Liver (tissue), 9 donors: Measurements from ENCODE around the gene SAT2. TPM values are rescaled to one million over a fixed set of nuclear protein-coding genes. Genes with fewer than 3 reads are reported as not detected.

Experiments used
- DNase-seq: peaks from one replicate; pipeline ENCODE4 v3.0.0-alpha.2; 2017; ENCODE audit warnings: low spot score
- H3K27ac ChIP-seq, 2 donors: one replicate each; pipeline ENCODE4 v1.7.0; 2013; ENCODE audit warnings: inconsistent platforms in 2 of 2, low read length in 2 of 2, control low read depth in 1 of 2, low read depth in 1 of 2, mild to moderate bottlenecking in 1 of 2
- H3K27me3 ChIP-seq, 4 donors: one replicate each; pipeline versions ENCODE4 v1.6.1 to v1.7.0; 2013; ENCODE audit warnings: low read length in 3 of 4, inconsistent platforms in 1 of 4, mild to moderate bottlenecking in 1 of 4, moderate library complexity in 1 of 4; ENCODE audit not compliant: control insufficient read depth in 4 of 4, insufficient read depth in 4 of 4
- H3K36me3 ChIP-seq, 4 donors: one replicate each; pipeline versions ENCODE4 v1.6.1 to v1.7.0; 2013; ENCODE audit warnings: low read length in 3 of 4, mild to moderate bottlenecking in 3 of 4, low read depth in 1 of 4, moderate library complexity in 1 of 4; ENCODE audit not compliant: control insufficient read depth in 4 of 4, insufficient read depth in 3 of 4
- H3K4me1 ChIP-seq, 4 donors: one replicate each; pipeline versions ENCODE4 v1.6.1 to v1.7.0; 2013; ENCODE audit warnings: low read length in 3 of 4, mild to moderate bottlenecking in 3 of 4, moderate library complexity in 1 of 4; ENCODE audit not compliant: control insufficient read depth in 4 of 4, insufficient read depth in 4 of 4
- H3K4me3 ChIP-seq, 3 donors: one replicate each; pipeline versions ENCODE4 v1.6.1 to v1.7.0; 2013; ENCODE audit warnings: low read length in 3 of 3, control low read depth in 1 of 3, low read depth in 1 of 3, mild to moderate bottlenecking in 1 of 3
- H3K9ac ChIP-seq, 2 donors: one replicate each; pipeline ENCODE4 v1.7.0; 2013; ENCODE audit warnings: low read length in 2 of 2, mild to moderate bottlenecking in 2 of 2, moderate library complexity in 2 of 2, control low read depth in 1 of 2, low read depth in 1 of 2
- H3K9me3 ChIP-seq, 4 donors: one replicate each; pipeline versions ENCODE4 v1.6.1 to v1.7.0; 2013; ENCODE audit warnings: low read length in 3 of 4; ENCODE audit not compliant: control insufficient read depth in 4 of 4
- CTCF ChIP-seq: fragments of 150-350 bp; IDR thresholded peaks from 2 replicates; pipeline ENCODE4 v1.5.1; 2017; ENCODE audit warnings: improper control_type of control experiment, low read depth, low read length; ENCODE audit not compliant: missing input control
- EGR1 ChIP-seq, 2 donors: IDR thresholded peaks; 2 replicates each; pipeline ENCODE4 v1.6.1; 2016 to 2018; ENCODE audit warnings: antibody characterized with exemption in 2 of 2, low read depth in 2 of 2
- FOXA1 ChIP-seq: IDR thresholded peaks from 2 replicates; pipeline ENCODE4 v1.6.1; 2016; ENCODE audit warnings: antibody characterized with exemption
- FOXA2 ChIP-seq: IDR thresholded peaks from 2 replicates; pipeline ENCODE4 v1.6.1; 2016; ENCODE audit warnings: antibody characterized with exemption
- GABPA ChIP-seq, 2 donors: IDR thresholded peaks in 1 of 2; conservative IDR thresholded peaks in 1 of 2; 2 replicates each; pipeline ENCODE4 v1.6.1; 2016; ENCODE audit warnings: antibody characterized with exemption in 2 of 2, mild to moderate bottlenecking in 1 of 2, moderate library complexity in 1 of 2
- HNF4A ChIP-seq, 2 donors: conservative IDR thresholded peaks; 2 replicates each; pipeline ENCODE4 v1.6.1; 2016; ENCODE audit warnings: antibody characterized with exemption in 2 of 2, mild to moderate bottlenecking in 2 of 2
- HNF4G ChIP-seq: IDR thresholded peaks from 2 replicates; pipeline ENCODE4 v1.6.1; 2016; ENCODE audit warnings: antibody characterized with exemption
- JUND ChIP-seq, 2 donors: IDR thresholded peaks; 2 replicates each; pipeline ENCODE4 v1.6.1; 2016; ENCODE audit warnings: antibody characterized with exemption in 2 of 2
- NR2F2 ChIP-seq: IDR thresholded peaks from 2 replicates; pipeline ENCODE4 v1.6.1; 2016; ENCODE audit warnings: antibody characterized with exemption
- RAD21 ChIP-seq, 2 donors: IDR thresholded peaks; 2 replicates each; pipeline ENCODE4 v1.6.1; 2016; ENCODE audit warnings: antibody characterized with exemption in 2 of 2, mild to moderate bottlenecking in 2 of 2
- REST ChIP-seq: IDR thresholded peaks from 2 replicates; pipeline ENCODE4 v1.6.1; 2016; ENCODE audit warnings: antibody characterized with exemption, mild to moderate bottlenecking
- RXRA ChIP-seq, 2 donors: IDR thresholded peaks; 2 replicates each; pipeline ENCODE4 v1.6.1; 2017 to 2018; ENCODE audit warnings: antibody characterized with exemption in 2 of 2, mild to moderate bottlenecking in 1 of 2
- SP1 ChIP-seq: IDR thresholded peaks from 2 replicates; pipeline ENCODE4 v1.6.1; 2018; ENCODE audit warnings: antibody characterized with exemption, mild to moderate bottlenecking
- TAF1 ChIP-seq: conservative IDR thresholded peaks from 2 replicates; pipeline ENCODE4 v1.6.1; 2016; ENCODE audit warnings: antibody characterized with exemption, mild to moderate bottlenecking
- YY1 ChIP-seq: IDR thresholded peaks from 2 replicates; pipeline ENCODE4 v1.6.1; 2016; ENCODE audit warnings: antibody characterized with exemption, mild to moderate bottlenecking
- ZBTB33 ChIP-seq: IDR thresholded peaks from 2 replicates; pipeline ENCODE4 v1.6.1; 2016; ENCODE audit warnings: antibody characterized with exemption
- WGBS: extraction: QIAGEN DNeasy Blood & Tissue Kit; methylation state at CpG from one replicate; pipeline ENCODE4 v1.1.7; 2013; 5-methylcytosine and 5-hydroxymethylcytosine counted together
- polyA plus RNA-seq, 2 donors: library from polyadenylated mRNA; stranded (reverse) in 1 of 2; unstranded in 1 of 2; fragments of 200-250 nt in 1 of 2; fragments of >200 nt in 1 of 2; fragmentation: Nextera tagmentation in 1 of 2; extraction: Ambion mirVana in 1 of 2; gene quantifications; one replicate each; pipeline versions ENCODE4 v1.2.1 to v1.2.3, GENCODE V29; 2013 to 2015
- total RNA-seq, 2 donors: library from RNA; depleted of rRNA; stranded (reverse); fragments of >200 nt; gene quantifications; one replicate each; pipeline ENCODE4 v1.2.3, GENCODE V29; 2014
- donor health status: healthy.
- donor health status: healthy.
- donor health status: healthy.
- donor health status: healthy.
- donor health status: healthy.

Gene SAT2
- total and polyA plus RNA-seq, 4 donors, result 25.9 to 181 (median 106) TPM

- Histone ChIP-seq H3K4me1 (peaks cover 15 to 59% (median 49%) of the 10 kb centered on the region in 4 donors), H3K9ac (no peak within 1 kb of the TSS), H3K36me3 (peaks cover 0 to 1% (median 0%) of the 10 kb centered on the region in 4 donors), H3K4me3 (no peak within 1 kb of the TSS), H3K27me3 (no peaks in the 10 kb centered on the region), H3K27ac (peak within 1 kb of the TSS; percentile 25 to 30), H3K9me3 (no peaks in the 10 kb centered on the region)
- DNase-seq, result no peak
- peak; percentile 62 for TF ChIP-seq NR2F2
- TF ChIP-seq REST, result no peak
- no peak for TF ChIP-seq JUND (IDR thresholded peaks at IDR 0.05)
- no peak for TF ChIP-seq FOXA2
- no peak for TF ChIP-seq EGR1 (IDR thresholded peaks at IDR 0.05; ENCODE audit: low read depth in 2 of 2)
- TF ChIP-seq SP1, result peak; percentile 15
- no peak for TF ChIP-seq YY1
- peak; percentile 60 to 71 for TF ChIP-seq RXRA (IDR thresholded peaks at IDR 0.05)
- no peak for TF ChIP-seq CTCF
- TF ChIP-seq HNF4A (conservative IDR thresholded peaks at IDR 0.05), result peak in 1 of 2 donors; percentile 45
- WGBS, result 53% methylated on average over 13 of the region's 13 CpGs
Measured at GRCh38 chr17:7629939-7630571, 2.4 kb upstream of the SAT2 start, which contains the start of gene SHBG. SHBG (plus strand) TSS chr17:7630135; CDS start chr17:7630173, 38 bp downstream.

- Histone ChIP-seq H3K27me3 (no peaks in the 10 kb centered on the region), H3K4me1 (peaks cover 13 to 58% (median 44%) of the 10 kb centered on the region in 4 donors), H3K9ac (peak overlapping the region; percentile 85 to 92), H3K9me3 (no peaks in the 10 kb centered on the region), H3K36me3 (peaks cover 0 to 1% (median 0%) of the 10 kb centered on the region in 4 donors), H3K4me3 (peak overlapping the region; percentile 88 to 93 (median 92)), H3K27ac (peak overlapping the region; percentile 85 to 99)
- 11% methylated on average over 6 of the region's 6 CpGs for WGBS
- no peak for DNase-seq
- TF ChIP-seq SP1, result no peak
- no peak for TF ChIP-seq HNF4G
- TF ChIP-seq FOXA2, result no peak
- TF ChIP-seq JUND (IDR thresholded peaks at IDR 0.05), result no peak
- TF ChIP-seq RAD21 (IDR thresholded peaks at IDR 0.05), result no peak
- TF ChIP-seq FOXA1, result no peak
- no peak for TF ChIP-seq ZBTB33
- no peak for TF ChIP-seq REST
- TF ChIP-seq GABPA (IDR thresholded peaks at IDR 0.05 in 1 of 2, conservative IDR thresholded peaks at IDR 0.05 in 1 of 2), result no peak
- TF ChIP-seq TAF1, result no peak
Measured at GRCh38 chr17:7626956-7627249, 718 bp downstream of the SAT2 start.
